Measurements from ENCODE around the gene TMEM170B.

- TF ChIP-seq CTCF (IDR thresholded peaks at IDR 0.05) (no peak), POLR2A (IDR thresholded peaks at IDR 0.05) (no peak)
Observed at GRCh38 chr6:11626356-11626755, 88.8 kb downstream of the TMEM170B start.

Data from vagina (tissue), 2 donors.